LNCAP (cell line): ENCODE measurements around the gene FGGY.

ENCODE experiments used
- TF ChIP-seq, protein P1 (sequence below): fragments of 450-650 bp; IDR thresholded peaks from 2 replicates; pipeline ENCODE4 v1.5.1; 2017; ENCODE audit warnings: mild to moderate bottlenecking

FGGY gene

DNA sequence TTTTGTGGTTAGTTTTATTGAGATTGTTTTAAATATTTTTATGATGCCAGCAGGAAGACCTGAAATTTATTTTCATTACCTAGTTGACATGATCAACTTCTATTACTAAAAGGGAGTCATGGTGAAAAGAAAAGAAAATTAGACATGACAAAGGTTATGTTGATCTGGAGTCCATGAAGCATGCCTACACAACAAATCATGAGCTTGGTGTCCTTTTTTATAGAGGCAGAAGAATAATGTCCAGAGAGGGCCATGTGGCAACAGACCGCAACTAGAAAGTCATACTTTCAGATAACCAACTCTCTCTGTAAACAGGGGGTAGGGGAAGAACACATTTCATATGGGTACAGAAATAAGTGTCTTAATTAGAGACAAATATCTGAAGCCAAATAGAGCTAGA lies 342.4 kb downstream of the FGGY start:
- TF ChIP-seq, protein P1, sequence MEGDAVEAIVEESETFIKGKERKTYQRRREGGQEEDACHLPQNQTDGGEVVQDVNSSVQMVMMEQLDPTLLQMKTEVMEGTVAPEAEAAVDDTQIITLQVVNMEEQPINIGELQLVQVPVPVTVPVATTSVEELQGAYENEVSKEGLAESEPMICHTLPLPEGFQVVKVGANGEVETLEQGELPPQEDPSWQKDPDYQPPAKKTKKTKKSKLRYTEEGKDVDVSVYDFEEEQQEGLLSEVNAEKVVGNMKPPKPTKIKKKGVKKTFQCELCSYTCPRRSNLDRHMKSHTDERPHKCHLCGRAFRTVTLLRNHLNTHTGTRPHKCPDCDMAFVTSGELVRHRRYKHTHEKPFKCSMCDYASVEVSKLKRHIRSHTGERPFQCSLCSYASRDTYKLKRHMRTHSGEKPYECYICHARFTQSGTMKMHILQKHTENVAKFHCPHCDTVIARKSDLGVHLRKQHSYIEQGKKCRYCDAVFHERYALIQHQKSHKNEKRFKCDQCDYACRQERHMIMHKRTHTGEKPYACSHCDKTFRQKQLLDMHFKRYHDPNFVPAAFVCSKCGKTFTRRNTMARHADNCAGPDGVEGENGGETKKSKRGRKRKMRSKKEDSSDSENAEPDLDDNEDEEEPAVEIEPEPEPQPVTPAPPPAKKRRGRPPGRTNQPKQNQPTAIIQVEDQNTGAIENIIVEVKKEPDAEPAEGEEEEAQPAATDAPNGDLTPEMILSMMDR: no peak

DNA sequence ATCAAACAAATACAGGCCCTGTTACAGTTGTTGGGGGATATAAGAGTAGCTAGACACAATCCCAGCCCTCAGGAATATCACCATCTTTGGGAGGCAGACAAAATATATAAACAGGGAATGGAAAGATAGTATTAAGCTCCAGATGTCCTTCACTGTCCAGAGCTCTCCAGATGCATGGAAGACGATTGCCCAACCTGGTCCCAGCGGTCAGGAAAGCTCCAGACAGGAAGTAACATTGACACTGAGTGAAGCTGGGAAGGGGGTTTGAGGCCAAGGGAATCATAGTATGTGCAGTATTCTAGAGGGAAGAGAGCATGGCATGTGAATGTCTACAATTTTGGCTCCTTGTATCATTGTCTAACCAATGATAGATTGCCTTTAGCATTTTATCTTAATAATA lies 344.0 kb downstream of the FGGY start:
- TF ChIP-seq, protein P1: no peak

DNA sequence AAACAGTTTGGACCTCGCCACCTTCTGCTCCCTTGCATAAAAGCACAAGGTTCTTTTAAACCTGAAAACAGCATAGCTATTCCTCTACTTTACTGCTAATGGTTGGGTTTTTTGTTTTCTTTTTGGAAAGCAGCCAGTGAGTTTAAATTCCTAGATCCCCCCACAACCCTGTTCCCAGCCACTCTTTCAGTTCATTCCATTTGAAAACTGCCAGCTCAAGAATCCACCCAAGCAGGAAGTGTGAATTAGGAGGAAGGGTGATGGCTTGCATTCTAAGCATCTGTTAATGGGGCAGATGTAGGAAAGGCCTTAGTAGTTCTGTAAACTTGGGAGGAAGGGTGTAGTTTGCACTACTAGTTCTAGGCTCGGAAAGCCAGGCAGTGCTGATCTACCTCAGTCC lies 344.9 kb downstream of the FGGY start:
- TF ChIP-seq, protein P1: no peak

DNA sequence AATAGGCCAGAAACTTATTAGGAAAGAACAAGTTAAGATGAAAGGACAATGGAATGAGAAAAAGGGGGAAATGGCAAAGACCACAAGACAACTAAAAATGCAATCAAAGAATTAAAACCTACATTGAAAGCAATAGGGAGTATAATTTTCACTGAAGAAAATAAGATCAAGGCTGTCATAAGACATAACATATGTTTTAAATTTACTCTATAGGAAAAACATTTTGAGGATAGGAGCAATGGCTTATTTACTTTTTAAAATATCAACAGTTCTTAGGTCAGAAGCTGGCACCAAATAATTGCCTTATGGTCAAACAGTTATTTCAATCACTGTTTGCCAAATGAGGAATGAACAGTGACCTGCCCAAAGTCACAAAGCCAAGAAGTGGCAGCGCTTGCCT lies 346.6 kb downstream of the FGGY start:
- TF ChIP-seq, protein P1: no peak

DNA sequence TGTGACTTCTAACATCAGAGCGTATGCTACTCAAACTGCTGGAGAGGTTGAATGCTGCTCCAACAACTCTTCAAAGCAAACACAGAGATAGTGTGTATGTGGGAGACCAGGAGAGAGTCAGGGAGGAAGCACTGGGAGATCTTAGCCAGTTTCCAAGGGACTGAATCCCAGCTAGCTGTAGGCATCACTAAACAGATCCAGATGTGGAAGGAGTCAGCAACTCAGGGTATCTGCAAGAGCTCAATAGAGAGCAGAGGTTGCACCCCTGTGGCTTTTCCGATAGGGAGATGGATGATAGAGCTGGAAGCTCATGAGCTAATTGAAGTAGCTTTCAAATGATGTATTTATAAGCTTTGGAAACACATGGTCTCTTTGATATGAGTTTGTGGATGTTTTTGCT lies 349.0 kb downstream of the FGGY start:
- TF ChIP-seq, protein P1: no peak

DNA sequence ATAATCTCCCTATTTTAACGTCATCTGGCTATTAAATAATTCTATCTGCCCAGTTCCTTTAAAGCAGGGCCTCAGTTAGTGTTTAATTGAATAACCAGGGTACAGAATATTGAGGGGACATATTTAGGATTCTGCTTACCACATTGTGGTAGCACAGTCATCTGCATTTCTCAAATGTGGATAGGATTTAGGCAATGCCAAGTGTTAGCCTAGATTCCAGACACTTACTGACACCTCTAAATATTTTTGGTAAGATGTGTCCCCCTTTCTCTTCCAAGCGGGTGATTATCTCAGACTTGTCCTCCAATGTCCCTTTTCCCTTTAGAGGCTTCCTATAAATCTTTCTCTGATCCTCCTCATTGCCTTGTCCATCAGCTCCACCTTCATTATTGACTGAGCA lies 357.1 kb downstream of the FGGY start:
- TF ChIP-seq, protein P1: no peak

DNA sequence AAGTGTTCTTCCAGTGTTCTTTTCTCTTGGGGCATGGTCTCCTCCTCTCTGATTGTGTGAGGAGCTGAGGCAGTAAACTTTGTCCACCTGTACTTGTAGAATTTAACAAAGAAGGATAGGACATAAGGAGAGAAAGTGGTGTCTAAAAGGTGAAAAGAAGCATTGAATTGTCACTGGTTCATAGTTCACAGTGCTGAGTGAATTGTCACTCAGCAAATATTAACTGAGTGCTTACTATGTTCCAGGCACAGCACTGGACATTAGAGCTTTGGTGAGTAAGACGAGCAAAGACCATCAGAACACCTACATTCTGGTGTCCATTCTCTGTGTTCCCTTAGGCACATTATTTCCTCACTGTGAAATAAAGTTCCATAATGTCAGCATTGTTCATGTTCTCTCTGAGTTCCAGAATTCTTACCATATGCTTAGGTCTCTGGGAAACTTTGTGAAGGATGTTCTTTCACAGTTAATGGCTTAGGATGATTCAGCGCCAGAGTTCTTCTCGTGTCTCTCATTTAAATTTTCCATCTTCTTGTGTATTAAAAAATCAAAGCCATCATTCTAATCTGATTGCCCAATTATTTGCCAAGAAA lies 361.1 kb downstream of the FGGY start:
- TF ChIP-seq, protein P1: no peak

DNA sequence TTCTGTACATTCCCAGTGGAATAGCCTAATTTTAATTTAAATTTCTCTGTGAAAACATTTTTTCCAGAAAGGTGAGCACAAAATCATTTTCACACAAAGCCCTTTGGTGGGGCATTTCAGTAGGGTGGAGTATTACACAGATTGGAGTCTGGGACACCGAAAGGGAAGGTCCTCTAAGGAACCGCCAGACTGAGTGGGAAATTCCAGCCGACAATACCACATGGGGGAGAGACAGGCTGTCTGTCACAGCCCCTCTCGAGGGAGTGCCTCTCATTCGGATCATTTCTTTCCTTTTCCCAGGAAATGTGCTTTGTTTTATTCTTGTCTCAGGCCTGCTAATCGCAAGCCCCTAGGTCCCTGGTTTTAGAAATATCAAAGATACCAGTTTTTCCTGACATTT lies 367.3 kb downstream of the FGGY start:
- TF ChIP-seq, protein P1: no peak
